ENCODE measurements around the gene OSBPL10. TPM values are rescaled to one million over a fixed set of nuclear protein-coding genes. Genes with fewer than 3 reads are reported as not detected.

The OSBPL10 gene
- total RNA-seq, 1 experiment from 2014 or later = 172 TPM

- H3K9me3 Mint-ChIP-seq (ENCODE audit: unreplicated experiment) = peaks cover 7% of the 10 kb centered on the region
- ChIA-PET POLR2A (interaction anchor here (0.5 to 9.5 kb wide), 16 partner anchors 9 to 1318 kb away, joined by 3 to 156 read pairs (median 6); partner anchors contain the start of genes OSBPL10, STT3B and ZNF860), CTCF (interaction anchor here (0.6 to 1.5 kb wide), 6 partner anchors 13 to 136 kb away, joined by 3 to 5 read pairs (median 3); partner anchors contain the start of genes OSBPL10 and ZNF860)
- peak; percentile 60 for DNase-seq (ENCODE audit: unreplicated experiment)
- H3K36me3 Mint-ChIP-seq (ENCODE audit: insufficient read depth, unreplicated experiment) = peaks cover 17% of the 10 kb centered on the region
- H3K4me3 Mint-ChIP-seq (ENCODE audit: unreplicated experiment) = peak overlapping the region; percentile 12
- peak overlapping the region; percentile 57 for H3K27ac Mint-ChIP-seq (ENCODE audit: low read depth, unreplicated experiment)
- intact Hi-C loops (cut with micrococcal nuclease) = loop anchor here (5.0 kb wide), 1 partner anchor 224 kb away; the partner anchor contains the start of gene GPD1L
- H3K4me1 Mint-ChIP-seq (ENCODE audit: insufficient read depth, unreplicated experiment) = peaks cover 47% of the 10 kb centered on the region
- no TSS peak for BruUV-seq (replicated peaks)
- TF ChIP-seq CTCF (IDR thresholded peaks at IDR 0.05; ENCODE audit: unreplicated experiment) = no peak
- H3K27me3 Mint-ChIP-seq (ENCODE audit: insufficient read depth, unreplicated experiment) = no peaks in the 10 kb centered on the region
Observed at GRCh38 chr3:31882895-31883294, 98.2 kb downstream of the OSBPL10 start.

- peak; percentile 48 for DNase-seq (ENCODE audit: unreplicated experiment)
- Mint-ChIP-seq H3K27me3 (ENCODE audit: insufficient read depth, unreplicated experiment) (no peaks in the 10 kb centered on the region), H3K9me3 (ENCODE audit: unreplicated experiment) (peaks cover 7% of the 10 kb centered on the region), H3K36me3 (ENCODE audit: insufficient read depth, unreplicated experiment) (peaks cover 17% of the 10 kb centered on the region), H3K4me3 (ENCODE audit: unreplicated experiment) (peak overlapping the region; percentile 38), H3K4me1 (ENCODE audit: insufficient read depth, unreplicated experiment) (peaks cover 46% of the 10 kb centered on the region), H3K27ac (ENCODE audit: low read depth, unreplicated experiment) (peak overlapping the region; percentile 57)
- intact Hi-C loops (cut with micrococcal nuclease) = loop anchor here (5.0 kb wide), 1 partner anchor 225 kb away; the partner anchor contains the start of gene GPD1L
- POLR2A ChIA-PET = interaction anchor here (0.9 to 9.5 kb wide), 17 partner anchors 10 to 350 kb away, joined by 3 to 156 read pairs (median 6); partner anchors contain the start of genes OSBPL10, STT3B and ZNF860
- no TSS peak for BruUV-seq (replicated peaks)
- TF ChIP-seq CTCF (IDR thresholded peaks at IDR 0.05; ENCODE audit: unreplicated experiment) = no peak
- CTCF ChIA-PET = interaction anchor here (0.6 to 1.8 kb wide), 6 partner anchors 16 to 99 kb away, joined by 3 to 7 read pairs (median 3); partner anchors contain the start of genes OSBPL10 and ZNF860
Observed at GRCh38 chr3:31882431-31882830, 98.6 kb downstream of the OSBPL10 start.

GRCh38 chr3:31880482-31881078 is 100.5 kb downstream of the OSBPL10 start:
- POLR2A ChIA-PET = interaction anchor here (0.8 to 9.5 kb wide), 11 partner anchors 12 to 335 kb away, joined by 3 to 156 read pairs (median 4); partner anchors contain the start of genes OSBPL10 and ZNF860

More at GRCh38 chr3:31880482-31881078, 100.5 kb downstream of the OSBPL10 start:
- peaks cover 22% of the 10 kb centered on the region for H3K36me3 Mint-ChIP-seq (ENCODE audit: insufficient read depth, unreplicated experiment)
- peaks cover 56% of the 10 kb centered on the region for H3K4me1 Mint-ChIP-seq (ENCODE audit: insufficient read depth, unreplicated experiment)
- DNase-seq (ENCODE audit: unreplicated experiment) = peak; percentile 79
- peak overlapping the region; percentile 30 for H3K4me3 Mint-ChIP-seq (ENCODE audit: unreplicated experiment)
- CTCF ChIA-PET = interaction anchor here (0.6 to 2.3 kb wide), 15 partner anchors 10 to 980 kb away, joined by 3 to 10 read pairs (median 3); no protein-coding TSS in a partner anchor
- H3K9me3 Mint-ChIP-seq (ENCODE audit: unreplicated experiment) = peaks cover 7% of the 10 kb centered on the region
- BruUV-seq (replicated peaks) = no TSS peak
- no peaks in the 10 kb centered on the region for H3K27me3 Mint-ChIP-seq (ENCODE audit: insufficient read depth, unreplicated experiment)
- no peak for TF ChIP-seq CTCF (IDR thresholded peaks at IDR 0.05; ENCODE audit: unreplicated experiment)
- intact Hi-C loops (cut with micrococcal nuclease) = loop anchor here (1.0 to 5.0 kb wide), 2 partner anchors 100 to 227 kb away; partner anchors contain the start of gene GPD1L
- H3K27ac Mint-ChIP-seq (ENCODE audit: low read depth, unreplicated experiment) = peak overlapping the region; percentile 44

Data from MCF 10A (cell line).